HG03432 (cell line): ENCODE results near the gene PCDH9.

Experiments
- ATAC-seq: cut with Tn5 transposase; IDR thresholded peaks from one replicate; pipeline ENCODE4 v1.9.1; 2021; ENCODE audit warnings: mild to moderate bottlenecking, moderate library complexity; ENCODE audit not compliant: unreplicated experiment

PCDH9 gene

DNA sequence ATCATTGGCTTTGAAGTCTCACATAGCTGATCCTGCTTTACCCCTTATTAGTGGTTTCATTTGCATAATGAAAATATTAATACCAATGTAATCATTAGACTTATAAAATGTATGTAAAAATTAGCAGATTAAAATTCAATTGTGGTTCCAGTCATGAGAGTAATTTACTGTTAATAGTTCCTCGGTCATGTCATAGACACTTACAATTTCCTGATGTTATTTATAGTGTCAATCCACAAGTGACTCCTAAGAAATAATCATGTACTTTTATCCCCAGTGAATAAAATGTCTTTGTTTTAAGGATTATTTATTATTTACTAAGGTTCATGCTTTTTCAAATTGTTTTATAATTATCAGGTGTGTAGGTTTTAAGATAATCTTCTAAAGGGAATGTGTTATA lies 138.5 kb downstream of the PCDH9 start:
- ATAC-seq: no peak

- no peak for ATAC-seq
Measured at GRCh38 chr13:67090856-67091255, 139.3 kb downstream of the PCDH9 start.

DNA sequence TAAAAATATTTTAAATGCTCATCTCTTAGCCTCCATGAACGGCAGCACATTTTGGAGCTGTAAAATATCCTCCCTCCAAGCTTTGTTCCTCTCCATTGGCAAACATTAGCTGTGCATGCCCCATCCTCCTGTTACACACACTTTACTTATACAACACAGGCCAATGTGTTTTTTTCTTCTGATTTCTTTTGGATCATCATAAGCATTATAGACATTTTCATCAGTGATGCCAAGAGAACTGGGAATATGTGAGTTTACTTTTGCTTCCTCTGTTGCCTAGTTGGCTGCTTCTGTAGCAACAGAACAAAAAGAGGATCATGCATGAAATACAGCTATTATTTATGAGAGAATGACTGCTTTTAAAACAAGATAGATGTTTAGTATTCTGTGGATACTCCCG lies 142.6 kb downstream of the PCDH9 start:
- ATAC-seq: no peak

GRCh38 chr13:67086260-67086659 lies 143.9 kb downstream of the PCDH9 start:
- ATAC-seq: no peak

DNA sequence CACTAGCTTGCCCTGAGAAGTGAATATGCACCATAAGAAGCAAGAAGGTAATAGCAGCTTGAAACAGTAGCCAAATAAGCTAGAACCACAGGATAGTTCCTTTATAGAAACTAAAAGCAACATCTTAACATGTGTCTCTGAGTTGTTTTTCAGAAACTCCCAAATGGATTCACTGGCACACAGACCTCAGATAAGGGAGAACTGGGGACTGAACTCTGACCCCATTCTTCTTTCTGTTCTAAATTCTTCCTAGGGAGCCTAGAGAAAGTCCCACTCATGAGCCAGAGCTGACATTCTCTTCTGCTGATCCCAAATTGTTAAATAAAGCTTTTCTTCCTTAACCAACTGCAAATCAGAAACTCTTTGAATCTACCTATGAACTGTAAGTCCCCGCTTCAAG lies 146.1 kb downstream of the PCDH9 start:
- ATAC-seq: no peak

DNA sequence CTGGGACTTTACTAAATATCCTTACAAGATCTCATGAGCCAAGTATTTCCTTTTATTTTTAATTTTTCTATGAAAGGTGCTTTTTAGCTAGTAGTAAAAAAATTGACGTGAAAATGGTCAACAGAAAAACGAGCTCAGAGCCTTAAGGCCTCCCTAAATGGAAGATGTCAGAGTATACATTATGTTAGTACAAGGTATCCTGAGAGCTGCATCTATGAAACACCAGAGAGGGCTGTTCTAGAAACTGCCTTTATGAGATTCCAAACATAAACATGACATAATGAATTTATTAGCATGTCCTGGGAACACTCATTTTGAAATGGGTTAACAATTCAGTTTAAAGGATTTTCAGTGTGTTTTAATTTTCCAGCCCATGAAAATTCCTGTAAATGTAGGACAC lies 146.6 kb downstream of the PCDH9 start:
- no peak for ATAC-seq

GRCh38 chr13:67080351-67080750 lies 149.8 kb downstream of the PCDH9 start:
- no peak for ATAC-seq

DNA sequence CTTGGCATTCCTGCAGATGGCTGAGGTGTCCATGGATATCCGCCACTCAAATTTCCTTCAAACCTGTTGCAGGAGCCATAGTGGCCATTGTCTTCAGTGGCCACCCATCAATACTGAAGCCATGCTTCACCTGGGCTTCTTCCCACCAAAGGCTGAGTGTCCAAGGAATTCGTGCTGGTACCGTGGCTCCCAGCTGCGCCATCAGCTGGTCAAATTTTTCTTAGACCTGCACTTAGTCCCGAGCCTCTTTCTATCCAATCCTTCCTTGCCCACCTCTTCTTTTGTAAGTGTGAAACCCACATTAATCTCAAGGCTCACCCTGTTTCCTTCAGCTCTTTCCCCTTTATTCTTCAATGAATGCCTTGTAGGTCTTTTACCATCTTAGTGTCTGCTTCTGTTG lies 152.1 kb downstream of the PCDH9 start:
- ATAC-seq: no peak

- no peak for ATAC-seq
Measured at GRCh38 chr13:67077132-67077531, 153.0 kb downstream of the PCDH9 start.

DNA sequence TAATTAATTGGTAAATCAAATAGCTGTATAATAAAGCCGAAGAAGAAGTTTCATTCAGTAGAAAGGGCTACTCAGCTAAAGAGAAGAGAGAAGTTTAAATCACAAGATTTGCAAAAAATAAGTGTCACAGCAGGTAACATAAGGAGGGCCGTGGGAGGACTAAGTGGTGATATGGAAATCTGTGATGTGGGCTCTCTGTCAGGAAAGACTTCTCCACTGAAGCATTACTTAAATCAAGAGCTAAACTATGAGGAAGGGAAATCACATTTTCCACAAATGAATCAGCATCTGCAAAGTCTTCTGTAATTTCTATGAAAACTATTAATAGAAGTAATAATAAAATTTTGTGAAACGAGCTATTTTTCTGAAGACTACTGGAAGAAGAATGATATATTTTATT lies 153.8 kb downstream of the PCDH9 start:
- no peak for ATAC-seq

DNA sequence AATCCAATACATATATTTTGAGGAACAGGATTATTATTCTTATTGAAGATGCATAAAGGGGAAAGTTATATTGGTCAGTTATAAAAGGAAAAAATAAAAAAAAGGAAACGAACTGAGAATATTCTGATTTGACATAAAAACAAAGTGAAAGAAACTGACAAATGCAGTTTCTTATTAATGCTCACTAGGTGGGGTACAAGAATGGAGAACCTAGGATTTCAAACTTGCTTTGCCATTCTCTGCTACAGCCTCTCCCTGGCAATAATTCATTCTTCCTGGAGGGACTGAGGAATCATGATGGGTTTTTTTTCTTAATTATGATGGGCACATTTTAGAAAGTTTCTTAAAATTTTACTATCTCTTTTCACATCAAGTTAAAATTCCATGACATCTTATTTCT lies 154.9 kb downstream of the PCDH9 start:
- ATAC-seq: no peak

- no peak for ATAC-seq
Measured at GRCh38 chr13:67071918-67072598, 158.1 kb downstream of the PCDH9 start.

DNA sequence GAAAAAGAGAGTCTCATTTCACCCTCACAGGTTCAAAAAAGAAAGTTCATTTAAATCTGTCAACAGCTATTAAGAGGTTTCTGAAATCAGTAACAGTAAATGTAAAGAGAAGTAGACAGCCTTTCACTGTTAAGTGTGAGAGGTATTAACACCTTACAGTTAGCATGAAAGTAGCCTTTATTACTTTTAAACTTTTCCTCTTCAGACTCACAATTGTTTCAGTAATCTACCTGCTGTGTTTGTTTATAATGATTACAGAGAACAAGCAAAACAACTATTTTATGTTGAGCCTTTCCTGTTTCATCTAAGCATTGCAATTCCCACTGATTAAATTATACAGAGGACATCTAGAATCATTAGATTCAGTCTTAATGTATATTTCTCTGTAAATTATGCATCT lies 159.8 kb downstream of the PCDH9 start:
- no peak for ATAC-seq

GRCh38 chr13:67069117-67069767 lies 160.9 kb downstream of the PCDH9 start:
- ATAC-seq: no peak

GRCh38 chr13:67064920-67065319 lies 165.2 kb downstream of the PCDH9 start:
- no peak for ATAC-seq

DNA sequence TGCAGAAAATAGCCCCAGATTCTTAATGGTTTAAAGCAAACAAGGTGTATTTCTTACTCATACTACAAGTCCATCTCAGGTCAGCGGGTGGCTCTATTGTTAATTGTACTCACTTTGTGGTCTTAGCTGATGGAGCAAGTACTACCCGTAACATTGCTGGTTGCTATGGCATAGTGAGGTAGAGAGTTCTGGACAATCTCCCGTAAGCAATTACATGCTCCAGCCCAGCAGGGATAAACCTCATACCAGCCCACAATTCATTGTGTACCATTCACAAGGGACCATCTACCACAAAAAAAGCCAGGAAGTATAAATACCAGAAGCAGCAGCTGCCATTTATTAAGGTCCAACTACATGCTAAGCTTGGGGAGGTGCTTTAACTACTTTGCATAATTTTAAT lies 167.1 kb downstream of the PCDH9 start:
- ATAC-seq: no peak

DNA sequence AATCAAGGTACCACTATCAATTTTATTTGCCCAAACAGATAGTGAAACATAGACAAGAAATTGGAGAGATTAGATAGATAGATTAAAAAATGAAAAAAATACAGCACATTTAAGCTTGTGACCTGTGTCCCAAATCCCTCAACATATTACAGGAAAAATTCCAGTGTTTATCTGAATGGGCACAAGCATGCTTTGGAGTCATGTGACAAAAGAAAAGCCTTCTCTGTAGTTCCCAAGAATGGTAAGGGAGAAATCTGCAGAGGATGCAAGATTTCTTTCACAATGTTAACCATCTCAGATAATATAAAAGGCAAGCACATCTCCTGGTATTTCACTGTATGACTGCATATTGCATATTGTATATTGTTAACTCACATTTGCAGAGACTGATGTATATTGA lies 168.0 kb downstream of the PCDH9 start:
- ATAC-seq: no peak

GRCh38 chr13:67061750-67062149 lies 168.4 kb downstream of the PCDH9 start:
- ATAC-seq: no peak

DNA sequence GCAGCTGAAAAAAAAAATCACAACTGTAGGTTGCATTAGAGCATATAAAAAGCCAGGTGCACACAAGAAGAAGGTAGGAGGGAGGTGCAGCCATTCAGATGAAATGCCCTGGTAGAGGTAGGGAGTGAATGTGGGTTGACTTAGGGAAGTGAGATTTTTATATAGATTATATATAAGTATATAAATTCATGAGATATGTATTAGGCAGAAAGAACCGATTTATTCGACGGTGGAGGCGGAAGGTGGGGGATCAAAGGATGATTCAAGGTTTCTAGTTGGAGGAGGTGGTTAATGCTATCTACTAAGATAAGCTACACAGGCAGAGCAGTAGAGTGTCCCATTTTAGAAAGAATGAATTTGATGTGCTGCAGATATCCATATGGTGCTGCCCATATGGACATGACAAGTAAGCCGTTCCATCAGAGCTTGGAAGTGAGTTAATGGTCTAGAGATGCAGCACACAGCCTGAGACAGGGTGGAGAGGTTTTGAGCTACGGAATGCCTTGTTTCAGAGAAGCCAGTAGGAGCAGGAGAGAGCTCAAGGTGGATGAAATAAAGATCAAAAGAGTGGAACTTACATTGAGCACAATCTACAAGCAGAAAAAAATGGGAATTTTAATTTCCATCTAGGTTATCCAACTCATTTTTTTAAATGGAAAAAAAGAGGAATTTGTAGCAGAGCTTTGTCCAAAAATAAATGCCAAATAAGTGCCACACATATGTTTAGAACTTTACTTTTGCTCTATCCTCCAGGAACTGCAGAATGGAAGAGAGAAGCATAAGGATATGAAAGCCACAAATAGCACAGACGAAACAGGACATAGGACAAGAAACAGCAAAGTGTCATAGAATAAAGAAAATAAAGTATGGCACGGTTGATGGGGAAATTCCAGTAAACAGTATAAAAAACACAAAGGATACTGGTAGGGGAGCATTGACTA lies 177.3 kb downstream of the PCDH9 start:
- no peak for ATAC-seq

- no peak for ATAC-seq
Measured at GRCh38 chr13:67049744-67050143, 180.4 kb downstream of the PCDH9 start.

GRCh38 chr13:67048821-67049150 lies 181.3 kb downstream of the PCDH9 start:
- ATAC-seq: peak; percentile 16
